Activated CD8-positive, alpha-beta memory T cell treated with anti-CD3 and anti-CD28 coated beads for 48 hours (primary cell): ENCODE data around the gene MEAF6.
A peak's percentile ranks its signal among the peaks of the same experiment; 100 is the strongest.

Experiments
- DNase-seq, 3 experiments: peaks; one replicate each; pipeline ENCODE4 v3.0.0-alpha.2; 2020; ENCODE audit warnings: low read depth in 2 of 3, low spot score in 2 of 3

MEAF6 gene

GRCh38 chr1:37474697-37475379 lies 39.7 kb downstream of the MEAF6 start:
- DNase-seq, result no peak

GRCh38 chr1:37474046-37474696 lies 40.4 kb downstream of the MEAF6 start, which contains the start of gene ZC3H12A:
TSS of gene ZC3H12A (plus strand) at chr1:37474580. CDS start at chr1:37475497, 917 bp downstream.
- DNase-seq, result peak; percentile 84 to 90 (median 89)

DNA sequence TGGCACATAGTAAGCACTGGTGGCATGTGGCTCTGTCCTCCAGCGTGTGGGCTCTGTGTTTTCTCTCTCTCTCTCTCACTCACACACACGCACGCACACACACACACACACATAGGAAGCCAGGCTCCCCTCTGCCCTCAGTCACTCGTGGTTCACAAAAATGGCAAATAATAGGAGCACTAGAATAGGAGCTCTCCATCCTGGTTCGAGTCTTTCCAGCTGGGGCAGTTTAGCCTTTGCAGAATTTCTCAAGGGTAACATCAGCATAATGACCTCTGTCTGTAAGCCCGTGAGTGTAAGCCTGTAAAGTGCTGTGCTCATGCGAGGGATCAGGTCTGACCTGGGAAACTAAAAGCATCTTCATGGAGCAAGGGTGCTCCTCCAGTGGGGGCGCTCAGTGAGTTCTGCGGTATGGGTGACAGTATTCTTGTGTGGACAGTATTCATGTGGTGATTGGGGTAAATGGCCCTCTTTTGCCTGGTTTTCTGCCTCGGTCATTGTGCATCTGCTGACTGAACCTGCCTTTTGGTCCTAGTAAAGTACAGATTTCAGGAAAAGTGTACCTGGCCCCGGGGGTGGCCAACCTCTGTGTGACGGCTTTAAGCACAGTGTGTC lies 41.0 kb downstream of the MEAF6 start:
- no peak for DNase-seq

DNA sequence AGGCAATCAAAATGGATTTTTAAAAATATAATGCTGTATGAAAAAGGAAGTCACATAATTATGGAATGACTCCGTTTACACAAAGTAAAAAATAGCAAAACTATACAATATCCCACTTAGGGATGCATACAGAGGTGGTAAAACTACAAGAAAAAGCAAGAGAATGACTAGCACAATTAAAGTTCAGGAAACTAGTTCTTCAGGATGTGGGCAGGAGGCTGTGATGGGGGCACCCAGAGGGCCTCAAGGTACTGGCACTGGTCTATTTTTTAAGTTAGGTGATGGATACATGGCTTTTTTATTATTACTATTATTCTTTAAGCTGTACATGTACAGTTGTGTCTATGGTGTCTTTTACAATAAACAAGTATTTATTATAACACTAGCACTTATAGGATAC lies 41.6 kb downstream of the MEAF6 start:
- no peak for DNase-seq

GRCh38 chr1:37472281-37472680 lies 42.3 kb downstream of the MEAF6 start:
- DNase-seq, result no peak

GRCh38 chr1:37471345-37472231 lies 43.0 kb downstream of the MEAF6 start:
- no peak for DNase-seq

DNA sequence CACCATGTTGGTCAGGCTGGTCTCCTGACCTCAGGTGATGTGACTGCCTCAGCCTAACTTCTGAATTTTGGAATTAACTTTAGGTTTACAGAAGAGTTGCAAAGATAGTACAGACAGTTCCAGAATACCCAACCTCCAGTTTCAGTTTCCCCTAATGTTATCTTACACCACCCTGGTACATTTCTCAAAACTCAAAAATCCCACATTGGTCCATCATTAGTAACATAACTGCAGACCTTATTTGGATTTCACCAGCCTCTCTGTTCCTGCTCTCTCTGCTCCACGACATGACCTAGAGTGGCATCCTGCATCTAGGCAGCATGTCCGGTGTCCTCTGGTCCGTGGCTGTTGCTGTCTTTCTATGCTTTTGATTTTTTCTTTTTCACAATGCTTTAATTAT lies 45.2 kb downstream of the MEAF6 start:
- DNase-seq, result no peak

DNA sequence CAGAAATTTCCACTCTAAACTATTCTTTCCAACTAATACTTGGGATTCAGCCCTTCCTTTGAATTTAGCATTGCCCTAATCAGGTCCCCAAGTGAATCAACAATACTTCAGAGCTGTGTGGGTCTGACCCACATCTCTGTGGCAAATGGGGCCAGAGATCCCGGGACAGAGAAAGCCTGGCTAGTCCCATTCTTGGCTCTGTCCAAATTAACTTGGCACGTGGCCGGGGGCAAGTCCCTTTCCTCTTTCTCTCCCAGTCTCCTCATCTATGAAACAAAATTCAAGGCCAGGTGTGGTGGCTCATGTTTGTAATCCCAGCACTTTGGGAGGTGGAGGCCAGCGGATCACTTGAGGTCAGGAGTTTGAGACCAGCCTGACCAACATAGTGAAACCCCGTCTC lies 46.5 kb downstream of the MEAF6 start:
- no peak for DNase-seq

- DNase-seq, result no peak
Measured at GRCh38 chr1:37465593-37466517, 48.7 kb downstream of the MEAF6 start.

DNA sequence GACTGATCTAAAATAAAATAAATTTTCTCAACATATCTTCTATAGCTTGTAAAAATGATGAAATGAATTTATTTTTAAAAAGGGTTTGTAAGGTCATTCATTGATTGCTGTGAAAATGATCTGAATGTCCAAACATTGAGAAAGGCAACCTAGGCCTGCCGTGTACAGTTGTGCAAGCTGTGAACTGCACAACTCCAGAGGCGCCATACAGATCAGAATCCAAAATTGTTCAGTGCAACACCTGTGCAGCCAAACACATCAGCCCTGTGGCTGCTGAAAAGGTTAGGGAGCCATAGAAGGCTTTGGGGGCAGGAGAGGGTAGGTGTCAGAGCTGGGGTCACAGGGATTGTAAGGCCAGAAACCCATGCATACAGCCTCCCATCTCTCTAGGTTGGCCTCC lies 50.1 kb downstream of the MEAF6 start:
- DNase-seq, result no peak

DNA sequence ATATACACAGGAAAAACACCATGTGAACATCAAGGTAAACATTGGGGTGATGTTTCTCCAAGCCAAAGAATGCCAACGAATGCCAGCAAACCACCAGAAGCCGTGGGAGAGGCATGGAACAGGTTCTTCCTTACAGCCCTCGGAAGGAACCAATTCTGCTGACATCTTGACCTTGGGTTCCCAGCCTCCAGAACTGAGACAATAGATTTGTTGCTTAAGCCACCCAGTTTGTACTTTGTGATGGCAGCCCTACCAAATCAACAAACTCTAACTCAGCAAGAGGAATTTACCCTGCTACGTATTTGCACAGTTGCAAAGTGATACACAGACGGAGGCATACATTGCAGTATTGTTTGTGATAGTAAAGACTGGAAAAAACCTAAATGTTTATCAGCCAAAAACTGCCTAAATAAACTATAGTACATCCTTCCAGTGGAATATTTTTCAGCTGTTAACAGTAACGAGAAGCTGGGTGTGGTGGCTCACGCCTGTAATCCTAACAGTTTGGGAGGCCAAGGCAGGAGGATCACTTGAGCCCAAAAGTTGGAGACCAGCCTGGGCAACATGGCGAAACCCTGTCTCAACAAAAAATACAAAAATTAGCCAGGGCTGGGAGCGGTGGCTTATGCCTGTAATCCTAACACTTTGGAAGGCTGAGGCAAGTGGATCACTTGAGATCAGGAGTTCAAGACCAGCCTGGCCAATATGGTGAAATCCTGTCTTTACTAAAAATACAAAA lies 52.7 kb downstream of the MEAF6 start:
- no peak for DNase-seq

DNA sequence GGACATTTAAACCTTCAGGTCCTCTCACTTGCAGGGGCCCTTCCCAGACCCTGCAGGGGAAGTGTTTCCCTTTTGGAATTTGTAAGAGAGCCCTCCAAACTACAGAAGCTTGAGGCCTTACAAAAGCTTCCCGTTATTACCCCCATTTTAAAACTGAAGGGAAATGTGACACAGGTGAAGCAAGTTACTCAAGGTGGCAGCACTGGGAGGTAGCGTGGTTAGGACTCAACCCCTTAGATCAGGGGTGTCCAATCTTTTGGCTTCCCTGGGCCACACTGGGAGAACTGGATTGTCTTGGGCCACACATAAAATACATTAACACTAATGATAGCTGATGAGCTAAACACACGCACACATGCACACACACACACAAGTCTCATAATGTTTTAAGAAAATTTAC lies 56.0 kb downstream of the MEAF6 start:
- DNase-seq, result no peak

- DNase-seq, result no peak
Measured at GRCh38 chr1:37456614-37457013, 58.0 kb downstream of the MEAF6 start.

DNA sequence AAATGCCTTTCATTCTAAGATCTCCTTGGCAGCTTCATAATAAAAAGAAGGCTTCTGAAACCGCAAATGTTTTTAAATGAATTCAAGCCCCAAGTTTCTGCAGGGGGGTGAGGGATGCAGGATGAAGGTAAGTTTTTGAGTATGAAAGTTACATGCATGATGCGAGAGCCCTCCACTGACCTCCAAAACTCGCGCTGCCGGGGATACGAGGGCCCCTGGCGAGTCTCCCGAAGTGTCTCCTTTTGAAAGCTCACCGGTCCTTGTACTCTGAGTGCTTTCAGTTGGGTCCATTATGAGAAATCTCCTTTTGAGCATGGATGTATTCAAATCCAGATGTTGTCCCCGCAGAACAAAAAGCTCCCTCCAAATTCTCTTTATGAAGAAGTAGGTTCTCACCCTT lies 59.0 kb downstream of the MEAF6 start:
- DNase-seq, result no peak

- no peak for DNase-seq
Measured at GRCh38 chr1:37453647-37454046, 60.9 kb downstream of the MEAF6 start.

DNA sequence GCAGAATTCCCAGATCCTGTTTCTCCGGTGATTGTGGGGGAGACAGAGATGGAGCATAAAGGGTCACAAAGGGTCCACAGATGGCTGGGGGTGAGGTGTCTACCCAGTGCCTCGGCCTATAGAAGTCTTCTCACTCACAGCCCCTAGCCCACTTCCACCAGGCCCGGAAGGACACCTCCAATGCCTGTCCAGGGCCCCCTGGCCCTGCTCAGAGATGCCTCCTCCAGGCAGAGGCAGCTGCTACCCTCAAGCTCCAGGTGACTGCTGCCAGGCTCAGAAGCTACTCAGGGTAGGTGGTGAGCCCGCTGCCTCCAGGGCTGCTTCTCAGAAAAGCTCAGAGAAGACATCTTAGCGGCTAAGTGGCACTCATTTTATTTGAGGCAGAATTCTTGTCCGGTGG lies 62.1 kb downstream of the MEAF6 start:
- no peak for DNase-seq

- DNase-seq, result no peak
Measured at GRCh38 chr1:37449936-37450335, 64.6 kb downstream of the MEAF6 start.

DNA sequence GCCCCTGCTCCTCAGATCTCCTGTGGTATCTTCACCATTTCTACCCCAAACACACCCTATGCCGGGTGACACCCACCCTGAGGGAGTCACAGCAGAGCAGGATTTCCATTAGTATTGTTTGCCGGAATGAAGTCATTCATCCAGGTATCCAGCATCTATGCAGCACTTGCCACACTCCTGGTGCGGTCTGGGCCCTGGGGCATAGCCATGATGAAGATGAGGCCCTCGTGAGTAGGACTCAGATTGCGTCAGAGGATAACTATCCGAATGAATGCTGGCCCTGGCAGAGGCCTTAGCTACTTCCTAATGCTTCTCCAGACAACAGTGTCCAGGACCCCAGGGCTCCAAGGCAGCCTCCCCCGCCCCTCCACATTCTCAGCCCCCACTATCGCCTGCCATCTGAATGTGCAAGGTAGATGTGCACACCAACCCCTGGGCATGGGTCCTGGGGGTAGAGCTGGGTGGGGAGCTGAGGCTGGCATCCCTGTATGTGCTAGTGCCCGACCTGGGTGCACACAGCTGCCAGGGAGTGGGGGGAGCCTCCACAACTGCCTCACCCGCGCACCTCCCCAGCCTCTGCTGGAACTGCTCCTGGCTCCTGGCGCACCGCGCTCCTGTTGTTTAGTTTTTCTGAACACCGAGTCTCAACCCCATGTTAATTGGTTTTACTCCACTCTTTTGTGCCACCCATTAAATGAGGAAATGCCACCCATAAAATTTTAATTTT lies 65.7 kb downstream of the MEAF6 start:
- no peak for DNase-seq

DNA sequence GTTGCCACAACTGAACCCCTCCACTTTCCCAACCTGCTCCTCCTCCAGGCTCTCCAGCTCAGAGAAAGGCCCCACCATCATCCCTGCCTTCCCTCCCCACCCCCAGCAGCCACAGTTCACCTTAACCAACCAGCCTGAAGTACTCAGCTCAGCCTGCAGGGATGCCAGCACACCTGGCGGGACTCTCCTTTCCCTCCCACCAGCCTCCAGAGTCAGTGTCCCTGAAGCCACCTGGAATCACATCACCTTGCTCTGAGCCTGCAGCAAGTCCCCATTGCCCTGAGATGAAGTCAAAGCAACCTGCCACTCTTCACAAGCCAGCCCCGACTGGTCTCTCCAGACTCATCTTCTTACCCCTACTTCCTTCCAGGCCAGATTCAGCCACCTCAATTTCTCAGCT lies 66.4 kb downstream of the MEAF6 start:
- DNase-seq, result no peak
